ENCODE measurements around the gene INCENP.

INCENP gene

GRCh38 chr11:62141111-62142042 lies 17.6 kb downstream of the INCENP start:
- DNase-seq (ENCODE audit: low read depth) = no peak

GRCh38 chr11:62142043-62142375 lies 18.2 kb downstream of the INCENP start:
- DNase-seq (ENCODE audit: low read depth) = no peak

- DNase-seq (ENCODE audit: low read depth) = no peak
Measured at GRCh38 chr11:62142921-62143320, 19.1 kb downstream of the INCENP start.

GRCh38 chr11:62143727-62144126 lies 19.9 kb downstream of the INCENP start:
- no peak for DNase-seq (ENCODE audit: low read depth)

- no peak for DNase-seq (ENCODE audit: low read depth)
Measured at GRCh38 chr11:62144641-62145255, 20.9 kb downstream of the INCENP start.

GRCh38 chr11:62145261-62145871 lies 21.6 kb downstream of the INCENP start:
- DNase-seq (ENCODE audit: low read depth) = no peak

GRCh38 chr11:62146476-62147200 lies 22.8 kb downstream of the INCENP start:
- DNase-seq (ENCODE audit: low read depth) = no peak

- no peak for DNase-seq (ENCODE audit: low read depth)
Measured at GRCh38 chr11:62147545-62147944, 23.7 kb downstream of the INCENP start.

- no peak for DNase-seq (ENCODE audit: low read depth)
Measured at GRCh38 chr11:62148271-62148980, 24.6 kb downstream of the INCENP start.

GRCh38 chr11:62149986-62150886 lies 26.4 kb downstream of the INCENP start:
- DNase-seq (ENCODE audit: low read depth) = no peak

- no peak for DNase-seq (ENCODE audit: low read depth)
Measured at GRCh38 chr11:62150887-62151736, 27.3 kb downstream of the INCENP start.

GRCh38 chr11:62151737-62152102 lies 27.9 kb downstream of the INCENP start:
- no peak for DNase-seq (ENCODE audit: low read depth)

- no peak for DNase-seq (ENCODE audit: low read depth)
Measured at GRCh38 chr11:62152245-62153086, 28.7 kb downstream of the INCENP start.

- no peak for DNase-seq (ENCODE audit: low read depth)
Measured at GRCh38 chr11:62153087-62153395, 29.2 kb downstream of the INCENP start.

- no peak for DNase-seq (ENCODE audit: low read depth)
Measured at GRCh38 chr11:62153617-62154016, 29.8 kb downstream of the INCENP start.

GRCh38 chr11:62157603-62158002 lies 33.8 kb downstream of the INCENP start:
- no peak for DNase-seq (ENCODE audit: low read depth)

GRCh38 chr11:62166371-62166770 lies 42.6 kb downstream of the INCENP start:
- no peak for DNase-seq (ENCODE audit: low read depth)

- DNase-seq (ENCODE audit: low read depth) = no peak
Measured at GRCh38 chr11:62169448-62169847, 45.6 kb downstream of the INCENP start.

GRCh38 chr11:62169935-62170334 lies 46.1 kb downstream of the INCENP start:
- no peak for DNase-seq (ENCODE audit: low read depth)

Measured in stimulated activated CD8-positive, alpha-beta memory T cell treated with anti-CD3 and anti-CD28 coated beads, Interleukin-15, amount 100 ng/mL, for 24 hours (primary cell).